Mucosa of stomach (tissue), 1 donor: ENCODE measurements around the gene AQR.
"Not testable (repeated sequence)": the region's sequence is repeated elsewhere in the genome, so short reads cannot be mapped to it uniquely, and the experiment has no call there.

ENCODE experiments used
- H3K27me3 ChIP-seq: one replicate; pipeline ENCODE4 v1.7.0; 2013; ENCODE audit warnings: mild to moderate bottlenecking, low read length; ENCODE audit not compliant: control insufficient read depth, insufficient read depth
- H3K36me3 ChIP-seq: one replicate; pipeline ENCODE4 v1.7.0; 2013; ENCODE audit warnings: low read length; ENCODE audit not compliant: control insufficient read depth, insufficient read depth
- H3K4me1 ChIP-seq: one replicate; pipeline ENCODE4 v1.7.0; 2013; ENCODE audit warnings: mild to moderate bottlenecking, low read length; ENCODE audit not compliant: control insufficient read depth, insufficient read depth
- H3K4me3 ChIP-seq: one replicate; pipeline ENCODE4 v1.7.0; 2013; ENCODE audit warnings: low read length
- H3K9ac ChIP-seq: one replicate; pipeline ENCODE4 v1.7.0; 2013; ENCODE audit warnings: mild to moderate bottlenecking, low read length, moderate library complexity
- H3K9me3 ChIP-seq: one replicate; pipeline ENCODE4 v1.7.0; 2013; ENCODE audit warnings: mild to moderate bottlenecking, low read length, moderate library complexity; ENCODE audit not compliant: control insufficient read depth
- donor health status: Pancreatic carcinoma.

Gene AQR

DNA sequence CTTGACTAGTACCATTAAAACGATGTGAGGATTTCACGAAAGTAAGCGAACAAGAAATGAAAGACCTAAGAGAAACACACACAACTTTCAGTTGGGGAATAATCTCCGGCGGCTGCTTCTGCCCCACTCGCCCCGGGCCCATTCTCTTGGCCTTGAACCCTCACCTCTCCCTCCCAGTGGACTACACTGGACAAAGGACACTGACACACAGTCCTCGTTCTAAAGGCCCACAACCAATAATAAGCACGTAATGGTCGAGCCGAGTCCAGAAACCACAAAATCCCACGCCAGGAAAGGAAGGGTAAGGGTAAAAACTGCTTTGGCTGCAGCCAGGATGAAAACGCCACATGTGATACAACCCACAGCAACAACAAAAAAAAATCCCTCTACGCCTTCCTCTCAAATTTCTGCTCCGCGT is 18.1 kb upstream of the AQR start:
- Histone ChIP-seq H3K4me3 (peak overlapping the region; percentile 97), H3K4me1 (no peaks in the 10 kb centered on the region), H3K36me3 (no peaks in the 10 kb centered on the region), H3K27me3 (no peaks in the 10 kb centered on the region), H3K9ac (peak overlapping the region; percentile 96), H3K9me3 (no peaks in the 10 kb centered on the region)

DNA sequence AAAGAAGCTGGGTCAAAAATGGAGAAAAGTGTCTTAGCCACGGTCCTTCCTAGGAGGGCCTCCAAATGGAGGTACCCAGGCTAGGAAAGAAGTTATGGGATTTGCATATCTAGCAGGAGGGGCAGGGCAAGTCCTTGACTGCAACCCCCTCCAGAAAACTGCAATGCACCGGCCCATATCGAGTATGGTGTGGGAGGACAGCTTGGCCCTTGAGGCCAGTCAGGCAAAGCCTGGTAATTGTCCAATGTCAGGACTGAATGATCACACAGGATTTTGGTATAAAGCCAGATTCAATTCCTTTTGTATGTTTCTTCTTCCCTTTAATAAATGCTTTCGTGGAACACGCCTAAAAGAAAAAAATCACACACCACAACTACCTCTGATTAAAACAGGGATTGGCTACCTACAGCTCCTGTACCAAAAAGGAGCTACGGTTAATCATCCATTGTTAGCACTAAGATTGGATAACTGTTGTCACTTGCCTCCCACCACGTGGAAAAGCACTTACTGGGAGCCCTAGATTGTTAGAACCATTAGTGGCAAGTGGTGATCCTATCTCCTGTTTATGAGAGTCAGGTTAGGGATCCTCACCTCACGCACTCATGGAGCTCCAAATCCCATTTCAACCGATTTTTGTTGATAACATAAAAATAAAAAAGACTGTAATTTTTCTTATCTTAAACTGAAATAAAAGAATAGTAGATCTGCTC is 17.4 kb upstream of the AQR start:
- Histone ChIP-seq H3K9ac (peak overlapping the region; percentile 96), H3K27me3 (no peaks in the 10 kb centered on the region), H3K9me3 (no peaks in the 10 kb centered on the region), H3K4me1 (no peaks in the 10 kb centered on the region), H3K4me3 (peak overlapping the region; percentile 97), H3K36me3 (no peaks in the 10 kb centered on the region)

DNA sequence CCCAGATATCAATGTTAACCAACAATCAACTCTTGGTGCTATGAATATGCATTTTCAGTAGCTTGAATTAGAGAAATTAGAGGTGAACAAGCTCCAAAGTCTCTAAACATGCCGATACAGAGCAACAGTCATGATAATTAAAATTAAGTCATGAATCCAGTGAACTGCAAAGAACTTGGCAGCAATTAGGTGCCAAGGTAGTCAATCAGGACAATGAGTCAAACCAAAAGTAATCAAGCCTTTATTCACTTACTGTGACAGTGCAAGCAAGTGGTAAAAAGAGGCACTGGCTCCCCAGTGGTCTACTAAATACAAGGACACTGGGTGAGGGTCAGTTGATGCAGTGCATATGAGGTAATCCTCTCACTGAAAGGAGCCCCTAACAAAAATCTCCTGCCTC is 16.8 kb upstream of the AQR start:
- Histone ChIP-seq H3K4me3 (no peak overlapping the region), H3K4me1 (no peaks in the 10 kb centered on the region), H3K9me3 (no peaks in the 10 kb centered on the region), H3K9ac (no peak overlapping the region), H3K27me3 (no peaks in the 10 kb centered on the region), H3K36me3 (no peaks in the 10 kb centered on the region)

DNA sequence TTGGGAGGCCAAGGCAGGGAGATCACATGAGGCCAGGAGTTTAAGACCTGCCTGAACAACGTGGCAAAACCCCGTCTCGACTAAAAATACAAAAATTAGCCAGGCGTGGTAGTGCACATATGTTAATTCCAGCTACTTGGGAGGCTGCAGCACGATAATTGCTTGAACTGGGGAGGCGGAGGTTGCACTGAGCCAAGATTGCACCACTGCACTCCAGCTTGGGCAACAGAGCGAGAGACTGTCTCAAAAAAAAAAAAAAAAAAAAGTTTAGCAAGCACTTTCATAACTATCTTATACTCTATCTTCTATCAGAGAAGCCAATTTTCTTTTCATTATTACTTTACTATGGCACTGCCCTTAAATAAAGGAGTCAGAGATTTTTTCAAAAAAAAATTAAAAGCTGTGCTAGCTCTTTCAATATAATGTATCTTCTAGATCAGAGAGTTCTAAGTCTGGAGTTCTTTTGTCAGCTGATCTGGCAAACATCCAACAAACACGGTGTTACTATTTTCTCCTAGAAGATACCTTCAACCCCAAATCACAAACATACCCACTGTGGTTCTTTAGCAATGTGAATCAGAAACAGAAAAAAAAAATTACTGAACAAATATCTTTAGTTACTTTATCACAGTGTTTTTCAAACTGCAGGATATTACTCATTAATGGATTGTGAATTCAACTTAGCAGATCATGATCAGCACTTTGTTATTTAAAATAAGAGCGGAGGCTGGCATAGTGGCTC is 15.5 kb upstream of the AQR start:
- Histone ChIP-seq H3K9ac (no peak overlapping the region), H3K27me3 (no peaks in the 10 kb centered on the region), H3K36me3 (no peaks in the 10 kb centered on the region), H3K4me3 (no peak overlapping the region), H3K9me3 (no peaks in the 10 kb centered on the region), H3K4me1 (no peaks in the 10 kb centered on the region)

GRCh38 chr15:34976743-34977142 is 7.2 kb upstream of the AQR start:
- Histone ChIP-seq H3K9me3 (no peaks in the 10 kb centered on the region), H3K36me3 (no peaks in the 10 kb centered on the region), H3K27me3 (no peaks in the 10 kb centered on the region), H3K4me1 (no peaks in the 10 kb centered on the region), H3K9ac (no peak overlapping the region), H3K4me3 (no peak overlapping the region)

GRCh38 chr15:34976073-34976472 is 6.5 kb upstream of the AQR start:
- Histone ChIP-seq H3K9ac (no peak overlapping the region), H3K4me1 (no peaks in the 10 kb centered on the region), H3K36me3 (no peaks in the 10 kb centered on the region), H3K4me3 (no peak overlapping the region), H3K27me3 (no peaks in the 10 kb centered on the region), H3K9me3 (no peaks in the 10 kb centered on the region)

GRCh38 chr15:34973512-34973911 is 4.0 kb upstream of the AQR start:
- Histone ChIP-seq H3K9me3 (no peaks in the 10 kb centered on the region), H3K4me3 (no peak overlapping the region), H3K4me1 (peaks cover 1% of the 10 kb centered on the region), H3K9ac (no peak overlapping the region), H3K36me3 (no peaks in the 10 kb centered on the region), H3K27me3 (no peaks in the 10 kb centered on the region)

- H3K9me3 ChIP-seq, H3K36me3 ChIP-seq, H3K27me3 ChIP-seq, H3K4me1 ChIP-seq: not testable (repeated sequence)
- H3K4me3 ChIP-seq: peak overlapping the region; percentile 96
- H3K9ac ChIP-seq: peak overlapping the region; percentile 95
Observed at GRCh38 chr15:34970098-34970643, 629 bp upstream of the AQR start.

GRCh38 chr15:34964277-34964676 is 5.3 kb downstream of the AQR start:
- Histone ChIP-seq H3K4me1 (peaks cover 4% of the 10 kb centered on the region), H3K9me3 (no peaks in the 10 kb centered on the region), H3K36me3 (no peaks in the 10 kb centered on the region), H3K9ac (no peak overlapping the region), H3K4me3 (no peak overlapping the region), H3K27me3 (no peaks in the 10 kb centered on the region)

DNA sequence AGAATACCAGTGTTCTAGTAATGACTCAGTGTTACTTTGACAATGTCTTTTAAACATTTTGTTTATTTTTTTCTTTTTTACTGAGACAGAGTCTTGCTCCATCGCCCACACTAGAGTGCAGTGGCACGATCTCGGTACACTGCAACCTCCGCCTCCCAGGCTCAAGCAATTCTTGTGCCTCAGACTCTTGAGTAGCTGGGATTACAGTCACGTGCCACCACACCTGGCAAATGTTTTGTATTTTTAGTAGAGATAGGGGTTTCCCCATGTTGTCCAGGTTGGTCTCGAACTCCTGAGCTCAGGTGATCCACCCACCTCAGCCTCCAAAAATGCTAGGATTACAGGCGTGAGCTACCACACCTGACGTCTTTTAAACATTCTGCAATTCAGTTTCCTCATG is 15.7 kb downstream of the AQR start:
- Histone ChIP-seq H3K9ac (no peak overlapping the region), H3K27me3 (no peaks in the 10 kb centered on the region), H3K4me1 (no peaks in the 10 kb centered on the region), H3K9me3 (no peaks in the 10 kb centered on the region), H3K4me3 (no peak overlapping the region), H3K36me3 (no peaks in the 10 kb centered on the region)

DNA sequence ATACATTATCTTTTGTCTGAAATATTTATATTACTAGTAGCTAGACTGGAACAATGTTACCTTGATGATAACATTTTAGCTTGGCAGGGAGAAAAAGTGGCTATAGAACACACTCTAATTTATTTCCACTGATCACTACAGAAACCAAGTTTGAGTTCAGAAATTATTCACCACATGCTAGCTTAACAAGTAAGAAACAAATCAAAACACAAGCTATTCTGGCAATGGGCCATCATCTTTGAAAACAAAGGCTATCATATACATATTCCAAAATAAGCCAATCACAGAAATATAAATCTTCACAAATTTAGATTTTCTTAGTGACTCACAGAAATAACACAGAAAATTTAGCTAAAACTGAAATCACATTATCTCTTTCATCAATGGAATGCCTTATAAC is 17.1 kb downstream of the AQR start:
- Histone ChIP-seq H3K9me3 (no peaks in the 10 kb centered on the region), H3K4me1 (no peaks in the 10 kb centered on the region), H3K4me3 (no peak overlapping the region), H3K27me3 (no peaks in the 10 kb centered on the region), H3K36me3 (no peaks in the 10 kb centered on the region), H3K9ac (no peak overlapping the region)

DNA sequence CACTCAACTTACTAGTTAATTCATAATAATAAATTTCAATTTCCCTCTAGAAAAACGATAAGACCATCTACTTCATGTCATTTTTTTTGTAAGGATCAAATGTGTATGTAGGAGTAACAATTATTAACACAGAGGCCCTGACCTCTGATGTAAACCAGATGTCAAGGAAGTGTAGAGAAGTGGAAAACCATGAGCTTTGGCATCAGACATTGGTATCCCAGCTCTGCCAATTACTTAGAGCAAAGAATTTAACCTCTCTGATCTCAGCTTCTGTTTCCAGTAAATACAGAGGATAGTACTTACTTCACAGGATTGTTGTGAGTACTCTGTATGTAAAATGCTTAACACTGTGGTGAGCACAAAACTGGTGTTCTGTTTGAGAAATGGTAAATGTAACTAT is 17.5 kb downstream of the AQR start:
- Histone ChIP-seq H3K9me3 (no peaks in the 10 kb centered on the region), H3K9ac (no peak overlapping the region), H3K4me3 (no peak overlapping the region), H3K4me1 (no peaks in the 10 kb centered on the region), H3K27me3 (no peaks in the 10 kb centered on the region), H3K36me3 (no peaks in the 10 kb centered on the region)
